T-helper 22 cell (primary cell): Measurements from ENCODE around the gene ID2.
"Not testable (repeated sequence)": the region's sequence is repeated elsewhere in the genome, so short reads cannot be mapped to it uniquely, and the experiment has no call there.

Experiments
- DNase-seq: peaks from one replicate; pipeline ENCODE4 v3.0.0-alpha.2; 2020; ENCODE audit warnings: low read depth

ID2 gene

GRCh38 chr2:8685697-8686358 is 4.0 kb downstream of the ID2 start:
- DNase-seq = peak; percentile 51

DNA sequence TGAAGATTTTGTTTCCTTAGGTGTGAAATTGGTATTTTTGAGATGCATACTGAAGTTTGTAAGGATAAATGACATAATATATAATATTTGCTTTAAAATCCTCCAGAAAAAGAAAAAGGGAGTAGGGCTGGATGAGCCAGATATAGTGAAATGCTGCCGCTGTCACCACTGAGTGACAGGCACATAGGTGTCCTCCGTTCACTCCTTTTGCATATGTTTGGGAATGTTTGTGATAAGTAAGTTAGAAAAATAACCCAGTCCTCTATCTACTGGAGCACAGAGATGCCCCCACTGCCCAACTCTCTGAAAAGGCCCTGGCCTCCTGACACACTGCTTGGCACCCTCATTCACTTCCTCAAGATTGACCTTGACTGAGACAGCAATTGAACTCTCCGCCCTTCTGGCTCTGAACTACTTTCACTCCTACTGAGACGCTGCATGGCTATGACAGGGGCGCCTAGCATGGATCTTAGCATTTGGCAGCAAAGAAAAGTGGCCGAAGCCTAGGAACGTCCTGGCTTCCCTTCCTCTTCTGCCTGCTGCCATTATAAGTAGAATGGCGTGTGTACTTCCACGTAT is 10.1 kb downstream of the ID2 start:
- DNase-seq = no peak

GRCh38 chr2:8692783-8693156 is 10.9 kb downstream of the ID2 start:
- DNase-seq = no peak

DNA sequence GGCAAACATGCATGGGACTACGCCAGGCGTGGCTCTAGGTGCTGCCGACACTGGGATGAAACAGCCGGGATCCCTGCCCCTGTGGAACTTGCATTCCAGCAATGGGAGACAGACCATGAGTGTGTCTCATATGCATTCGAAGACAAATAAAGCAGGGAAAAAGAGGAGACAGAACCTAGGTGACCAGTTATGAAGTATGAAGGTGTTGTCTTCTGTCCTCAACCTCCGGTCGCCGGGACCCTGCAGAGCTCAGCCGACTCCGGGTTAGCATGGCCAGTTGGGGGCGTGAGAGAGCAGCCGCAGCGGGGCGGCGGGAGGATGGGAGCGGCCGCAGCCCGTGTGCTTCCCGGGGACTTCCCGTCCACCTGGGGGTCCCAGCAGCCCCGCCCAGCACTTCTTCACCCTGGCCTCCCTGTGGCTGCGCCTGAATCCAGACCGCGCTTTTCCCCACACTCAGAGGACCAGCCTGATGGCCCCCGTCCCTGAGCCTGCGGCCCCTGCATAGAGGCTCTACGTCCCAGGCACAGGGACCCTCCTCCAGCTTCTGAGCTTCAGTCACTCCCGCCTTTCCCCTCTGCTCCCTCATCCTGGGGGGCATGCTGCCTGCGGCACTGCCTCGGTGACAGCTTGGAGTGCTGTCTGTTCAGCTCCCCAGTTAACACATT is 11.4 kb downstream of the ID2 start:
- no peak for DNase-seq

DNA sequence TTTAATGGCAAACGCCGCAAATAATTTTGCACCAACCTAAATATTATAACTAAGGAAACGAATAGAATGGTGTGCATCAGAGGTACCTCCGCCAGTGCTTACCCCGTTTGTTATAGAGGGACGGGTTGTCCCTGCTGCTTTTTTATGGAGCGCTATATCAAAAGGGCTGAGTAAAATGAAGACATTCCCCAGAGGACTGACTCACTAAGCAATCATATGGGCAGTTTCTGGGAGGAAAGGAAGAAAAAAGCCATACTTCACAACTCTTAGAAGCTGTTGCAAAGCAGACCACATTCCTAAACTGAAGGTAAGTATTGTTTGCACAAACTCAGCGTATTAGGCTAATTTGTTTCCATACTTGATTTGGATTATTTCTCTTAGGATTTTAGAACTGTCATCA is 12.9 kb downstream of the ID2 start:
- DNase-seq = no peak

- no peak for DNase-seq
These were observed 15.3 kb downstream of the ID2 start for GRCh38 chr2:8697190-8697589.

- DNase-seq = no peak
These were observed 18.0 kb downstream of the ID2 start for GRCh38 chr2:8699839-8700238.

- DNase-seq = no peak
These were observed 20.0 kb downstream of the ID2 start for GRCh38 chr2:8701681-8702379.

DNA sequence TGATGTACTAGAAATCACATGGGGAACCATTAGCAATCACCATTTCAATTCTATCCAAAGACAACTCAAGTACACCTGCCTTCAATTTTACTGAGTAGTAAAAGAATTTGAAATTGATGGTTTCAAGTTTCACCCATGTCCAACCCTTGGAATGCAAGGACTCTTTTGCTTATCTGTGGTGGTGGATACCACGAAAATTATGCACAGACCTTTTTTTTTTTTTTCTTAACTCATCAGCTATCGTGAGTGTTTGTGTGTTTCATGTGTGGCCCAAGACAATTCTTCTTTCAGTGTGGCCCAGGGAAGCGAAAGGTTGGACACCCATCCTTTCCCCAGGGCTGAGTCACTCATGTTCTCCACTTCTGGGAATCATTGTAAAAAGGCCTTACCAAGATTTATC is 23.1 kb downstream of the ID2 start:
- no peak for DNase-seq

DNA sequence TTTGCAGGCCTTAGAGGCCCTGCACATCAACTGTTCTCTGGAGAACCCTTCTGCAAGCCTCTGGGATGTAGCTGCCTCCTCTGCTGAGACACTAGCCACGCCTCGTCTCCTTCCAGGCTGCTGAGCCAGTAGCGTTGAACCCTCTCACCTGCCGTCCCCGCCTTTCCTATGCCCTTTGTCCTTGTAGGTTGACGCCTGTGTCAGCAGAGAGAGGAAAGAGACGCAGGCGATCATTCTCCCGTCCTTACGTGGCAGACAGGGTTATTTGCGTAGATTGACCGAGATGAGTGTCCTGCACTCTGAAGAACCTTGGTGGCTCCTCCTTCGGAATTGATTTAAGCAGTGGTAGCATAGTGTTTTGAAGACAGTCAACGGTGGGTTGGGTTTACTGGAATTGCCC is 27.8 kb downstream of the ID2 start:
- no peak for DNase-seq

GRCh38 chr2:8710951-8711350 is 29.1 kb downstream of the ID2 start:
- no peak for DNase-seq

DNA sequence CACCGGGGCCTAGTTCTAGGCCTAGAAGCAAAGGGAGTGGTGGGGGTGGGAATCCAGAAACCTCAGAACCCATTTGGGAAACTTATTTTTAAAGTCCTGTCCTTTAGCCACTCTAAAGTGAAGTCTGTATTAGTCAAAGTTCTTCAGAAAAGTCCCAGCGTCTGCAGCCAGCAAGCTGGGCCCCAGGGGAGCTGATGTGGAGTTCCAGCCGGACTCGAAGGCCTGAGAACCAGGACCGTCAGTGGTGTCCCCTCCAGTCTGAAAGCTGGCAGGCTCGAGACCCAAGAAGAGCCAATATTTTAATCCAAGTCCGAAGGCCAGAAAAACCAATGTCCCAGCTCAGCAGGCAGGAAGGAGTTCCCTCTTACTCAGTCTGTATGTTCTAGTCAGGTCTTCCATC is 32.4 kb downstream of the ID2 start:
- DNase-seq = no peak

- DNase-seq = no peak
These were observed 33.1 kb downstream of the ID2 start for GRCh38 chr2:8714971-8715370.

GRCh38 chr2:8719528-8719927 is 37.7 kb downstream of the ID2 start:
- DNase-seq = no peak

GRCh38 chr2:8720741-8721140 is 38.9 kb downstream of the ID2 start:
- no peak for DNase-seq

- DNase-seq = no peak
These were observed 39.6 kb downstream of the ID2 start for GRCh38 chr2:8721410-8721809.

DNA sequence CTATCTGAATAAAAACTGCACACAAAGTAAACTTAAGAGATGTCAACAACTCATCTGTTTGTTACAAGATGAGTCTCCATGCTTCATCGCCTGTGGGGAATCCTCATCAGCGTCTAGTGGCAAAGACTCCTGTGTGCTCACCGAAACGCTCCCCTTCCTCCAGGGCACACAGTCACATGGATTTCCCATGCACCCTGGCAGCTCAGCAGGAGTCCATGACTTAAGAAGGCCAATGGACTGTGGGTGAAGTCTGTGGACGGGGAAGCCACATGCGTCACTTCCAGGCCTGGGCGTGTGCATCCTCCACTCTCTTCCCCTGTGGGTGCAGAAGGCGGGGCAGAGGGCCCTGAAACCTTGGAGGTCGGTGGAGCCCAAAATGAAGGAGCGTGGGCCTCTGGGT is 41.1 kb downstream of the ID2 start:
- no peak for DNase-seq

DNA sequence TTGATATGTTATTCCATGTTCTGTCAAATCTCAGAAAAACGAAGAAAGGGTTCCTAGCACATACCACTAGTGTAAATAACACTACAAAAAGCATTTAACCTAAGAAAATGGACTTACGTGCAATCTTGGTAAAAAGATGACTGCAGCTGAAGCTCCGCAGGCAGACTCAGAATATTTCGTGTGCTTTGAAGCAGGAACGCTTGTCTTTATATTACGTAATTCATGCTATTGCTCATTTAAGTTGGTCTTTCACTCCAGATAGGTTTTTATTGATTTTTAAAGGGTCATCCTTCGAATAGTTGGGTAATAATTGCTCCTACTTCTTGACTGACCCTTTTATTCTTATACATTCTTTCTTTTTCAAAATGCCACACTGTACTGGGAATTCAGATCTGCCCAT is 44.0 kb downstream of the ID2 start:
- no peak for DNase-seq

DNA sequence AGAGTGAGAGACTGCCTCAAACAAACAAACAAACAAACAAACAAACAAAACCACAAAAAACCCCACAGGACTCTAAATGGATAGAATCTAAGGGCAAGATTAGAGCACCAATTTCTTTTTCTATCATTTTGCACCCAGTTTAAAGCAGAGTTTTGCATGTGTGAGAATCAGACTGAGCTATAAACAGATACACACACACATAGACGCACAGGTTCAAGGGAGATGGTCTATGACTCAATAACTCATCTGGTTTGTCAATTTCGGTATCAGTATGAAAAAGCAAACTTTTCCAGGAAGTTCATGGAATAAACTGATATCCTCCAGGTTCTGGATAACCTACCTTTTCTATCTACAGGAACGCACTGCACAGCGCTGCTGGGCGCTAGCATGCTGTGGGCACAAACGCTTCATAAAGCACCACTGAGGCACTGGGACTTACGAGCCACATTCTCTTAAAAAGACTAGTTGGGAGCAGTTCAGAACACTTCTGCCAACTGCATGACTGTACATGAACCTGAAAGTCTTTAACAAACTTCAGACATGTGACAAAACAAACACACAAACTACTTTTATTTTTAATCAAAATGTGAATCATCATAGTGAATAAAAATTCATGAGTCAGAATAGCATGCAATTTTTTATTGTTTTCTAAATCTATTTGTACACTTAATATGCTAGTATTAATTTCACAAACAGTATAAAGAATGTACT is 46.6 kb downstream of the ID2 start:
- no peak for DNase-seq

DNA sequence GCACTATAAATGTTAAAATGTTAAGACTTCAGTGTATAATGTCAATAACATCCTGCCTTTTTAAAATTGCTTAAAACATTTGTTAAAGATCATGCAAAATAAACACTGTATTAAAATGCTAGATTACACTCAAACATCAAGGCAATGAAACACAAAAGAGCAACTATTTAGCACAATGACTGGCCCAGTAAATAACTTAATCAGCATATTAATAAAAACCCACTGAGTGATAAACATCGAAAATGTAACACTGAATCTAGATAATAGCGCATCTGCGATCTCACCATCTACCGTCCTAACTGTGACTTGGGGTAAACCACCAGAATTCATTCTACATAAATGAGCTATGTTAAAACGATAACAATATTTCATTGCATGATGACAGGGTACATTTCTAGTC is 47.2 kb downstream of the ID2 start:
- not testable (repeated sequence) for DNase-seq

DNA sequence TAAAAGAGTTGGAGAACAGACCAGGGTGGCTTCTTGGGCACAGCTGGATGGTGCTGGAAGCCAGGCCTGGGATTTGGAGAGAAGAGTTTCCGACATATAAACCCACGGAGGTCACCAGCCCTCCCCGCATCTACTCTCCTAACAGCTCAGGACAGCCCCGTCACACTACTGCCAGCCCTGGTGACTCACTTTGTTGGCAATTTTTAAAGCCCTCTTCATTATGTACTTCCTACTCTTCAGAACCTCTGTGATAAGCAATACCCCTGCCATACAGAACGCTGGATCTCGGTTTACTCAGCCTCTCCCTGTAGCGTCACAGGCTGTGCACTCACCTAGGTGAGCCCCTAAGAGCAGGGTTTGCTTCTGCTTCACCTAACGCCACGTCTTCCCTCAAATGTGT is 48.1 kb downstream of the ID2 start:
- DNase-seq = no peak

GRCh38 chr2:8732601-8733000 is 50.7 kb downstream of the ID2 start:
- DNase-seq = no peak
